H1 (cell line): ENCODE measurements around the gene LYRM4. TPM values are rescaled to one million over a fixed set of nuclear protein-coding genes. Genes with fewer than 3 reads are reported as not detected.

ENCODE experiments used
- CTCF ChIA-PET: fragments of 300-600 bp; sonication (Branson Sonifier 250); formaldehyde crosslinking; loops from one replicate; lab custom pipeline; 2021; ENCODE audit not compliant: partially characterized antibody; lab: Charles Lee
- POLR2A ChIA-PET: fragments of 300-600 bp; sonication (Branson Sonifier 250); formaldehyde crosslinking; loops from one replicate; lab custom pipeline; 2021; ENCODE audit warnings: inconsistent platforms; ENCODE audit not compliant: partially characterized antibody; lab: Charles Lee
- DNase-seq, 2 experiments: peaks; one replicate each; pipeline versions ENCODE4 v3.0.0 to v3.0.0-alpha.2; 2010 to 2022; ENCODE audit warnings: low spot score in 2 of 2, low read depth in 1 of 2, mixed read lengths in 1 of 2
- FAIRE-seq: peaks from 2 replicates; lab custom pipeline; 2011; peaks lifted over from hg19 to GRCh38; lab: Jason Lieb, UNC
- H2AFZ ChIP-seq: 2 replicates; pipeline ENCODE4 v1.8.1; 2012; ENCODE audit warnings: low read length, inconsistent platforms
- H2AK5ac ChIP-seq: 2 replicates; pipeline ENCODE4 v1.6.1; 2013; ENCODE audit warnings: low read depth, low read length
- H2BK120ac ChIP-seq: replicated peaks from 2 replicates; pipeline ENCODE3; 2013; ENCODE audit warnings: low read depth, low read length, inconsistent platforms
- H2BK12ac ChIP-seq: 2 replicates; pipeline ENCODE4 v1.6.1; 2013; ENCODE audit warnings: low read depth, low read length
- H2BK15ac ChIP-seq: 2 replicates; pipeline ENCODE4 v1.6.1; 2013; ENCODE audit warnings: low read length
- H2BK20ac ChIP-seq: 2 replicates; pipeline ENCODE4 v1.6.1; 2013; ENCODE audit warnings: low read length
- H2BK5ac ChIP-seq: 2 replicates; pipeline ENCODE4 v1.6.1; 2013; ENCODE audit warnings: low read depth, low read length
- H3K14ac ChIP-seq: 2 replicates; pipeline ENCODE4 v1.6.1; 2013; ENCODE audit warnings: inconsistent platforms; ENCODE audit not compliant: insufficient read length
- H3K18ac ChIP-seq: 2 replicates; pipeline ENCODE4 v1.6.1; 2013; ENCODE audit warnings: low read length; ENCODE audit errors: extremely low read depth
- H3K23ac ChIP-seq: 2 replicates; pipeline ENCODE4 v1.6.1; 2013; ENCODE audit warnings: inconsistent platforms; ENCODE audit not compliant: insufficient read length
- H3K23me2 ChIP-seq: 2 replicates; pipeline ENCODE4 v1.6.1; 2013; ENCODE audit warnings: low read depth, low read length
- H3K27ac ChIP-seq: 2 replicates; pipeline ENCODE4 v1.6.1; 2011; ENCODE audit warnings: low read depth, low read length, inconsistent platforms
- H3K27me3 ChIP-seq, 4 experiments: replicated peaks in 1 of 4; 1 replicate in 1 of 4; 2 replicates in 3 of 4; pipeline versions ENCODE4 v1.6.1 to v1.8.1; 2011 to 2013; ENCODE audit warnings: low read length in 3 of 4, mild to moderate bottlenecking in 3 of 4, inconsistent platforms in 2 of 4, mixed read lengths in 2 of 4, moderate library complexity in 1 of 4; ENCODE audit not compliant: control insufficient read depth in 3 of 4, insufficient read depth in 3 of 4; ENCODE audit errors: extremely low read depth in 1 of 4
- H3K36me3 ChIP-seq, 4 experiments: 2 replicates each; pipeline versions ENCODE4 v1.6.1 to v1.8.1; 2011 to 2013; ENCODE audit warnings: mild to moderate bottlenecking in 4 of 4, low read length in 3 of 4, moderate library complexity in 2 of 4, control low read depth in 1 of 4, inconsistent platforms in 1 of 4; ENCODE audit not compliant: insufficient read depth in 4 of 4, control insufficient read depth in 2 of 4
- H3K4ac ChIP-seq: replicated peaks from 2 replicates; pipeline ENCODE3; 2013; ENCODE audit warnings: low read length, low read depth, mixed read lengths, inconsistent platforms; ENCODE audit not compliant: insufficient read length
- H3K4me1 ChIP-seq, 4 experiments: replicated peaks in 1 of 4; 1 replicate in 1 of 4; 2 replicates in 3 of 4; pipeline versions ENCODE4 v1.6.1 to v1.8.1; 2011 to 2013; ENCODE audit warnings: low read length in 3 of 4, inconsistent platforms in 2 of 4, mixed read lengths in 1 of 4; ENCODE audit not compliant: insufficient read depth in 4 of 4, control insufficient read depth in 3 of 4
- H3K4me2 ChIP-seq, 2 experiments: 2 replicates each; pipeline versions ENCODE4 v1.6.1 to v1.8.1; 2011 to 2013; ENCODE audit warnings: low read depth in 2 of 2, low read length in 2 of 2, control low read depth in 1 of 2, inconsistent platforms in 1 of 2, mild to moderate bottlenecking in 1 of 2; ENCODE audit not compliant: insufficient read depth in 1 of 2
- H3K4me3 ChIP-seq, 4 experiments: fragments of 200-600, 300-600 bp in 1 of 4; sonication (generic), shearing (Covaris generic), sonication (Bioruptor Twin) in 1 of 4; 2 replicates each; pipeline versions ENCODE4 v1.5.1 to v1.8.1; 2011 to 2016; ENCODE audit warnings: low read length in 4 of 4, low read depth in 3 of 4, control low read depth in 2 of 4, inconsistent platforms in 2 of 4, mild to moderate bottlenecking in 2 of 4, mixed read lengths in 1 of 4, moderate library complexity in 1 of 4; ENCODE audit not compliant: insufficient read depth in 2 of 4; ENCODE audit errors: extremely low read depth in 1 of 4
- H3K56ac ChIP-seq: replicated peaks from 2 replicates; pipeline ENCODE3; 2013; ENCODE audit warnings: low read depth, mild to moderate bottlenecking, mixed read lengths, low read length, inconsistent platforms; ENCODE audit not compliant: insufficient read length
- H3K79me1 ChIP-seq: 2 replicates; pipeline ENCODE4 v1.6.1; 2013; ENCODE audit warnings: low read depth, low read length, control low read depth
- H3K79me2 ChIP-seq, 2 experiments: 2 replicates each; pipeline versions ENCODE4 v1.6.1 to v1.8.1; 2012 to 2013; ENCODE audit warnings: low read length in 2 of 2, mild to moderate bottlenecking in 2 of 2, inconsistent platforms in 1 of 2; ENCODE audit not compliant: insufficient read depth in 2 of 2, control insufficient read depth in 1 of 2
- H3K9ac ChIP-seq, 4 experiments: replicated peaks in 1 of 4; 1 replicate in 1 of 4; 2 replicates in 3 of 4; pipeline versions ENCODE4 v1.6.1 to v1.8.1; 2011 to 2013; ENCODE audit warnings: low read depth in 3 of 4, low read length in 3 of 4, control low read depth in 2 of 4, mild to moderate bottlenecking in 2 of 4, moderate library complexity in 2 of 4, inconsistent platforms in 1 of 4; ENCODE audit errors: extremely low read depth in 1 of 4
- H3K9me3 ChIP-seq, 2 experiments: 2 replicates each; pipeline versions ENCODE4 v1.6.1 to v1.8.1; 2012 to 2013; ENCODE audit warnings: mild to moderate bottlenecking in 2 of 2, moderate library complexity in 2 of 2, control low read depth in 1 of 2, inconsistent platforms in 1 of 2, low read depth in 1 of 2, low read length in 1 of 2, mixed read lengths in 1 of 2; ENCODE audit not compliant: insufficient read depth in 2 of 2
- H4K20me1 ChIP-seq, 2 experiments: replicated peaks in 1 of 2; 2 replicates each; pipeline versions ENCODE3 to v1.8.1; 2011 to 2013; ENCODE audit warnings: inconsistent platforms in 2 of 2, low read length in 2 of 2, mild to moderate bottlenecking in 1 of 2; ENCODE audit not compliant: insufficient read depth in 2 of 2, control insufficient read depth in 1 of 2
- H4K5ac ChIP-seq: 2 replicates; pipeline ENCODE4 v1.6.1; 2013; ENCODE audit warnings: low read length, low read depth, mixed read lengths, inconsistent platforms; ENCODE audit not compliant: insufficient read length
- H4K8ac ChIP-seq: 2 replicates; pipeline ENCODE4 v1.8.0; 2013; ENCODE audit warnings: mild to moderate bottlenecking, moderate library complexity, low read length, inconsistent platforms; ENCODE audit not compliant: insufficient read depth; ENCODE audit errors: extremely low read depth
- H4K91ac ChIP-seq: replicated peaks from 2 replicates; pipeline ENCODE3; 2013; ENCODE audit warnings: low read length, mixed read lengths, inconsistent platforms; ENCODE audit not compliant: insufficient read length
- ATF3 ChIP-seq: IDR thresholded peaks from 2 replicates; pipeline ENCODE4 v1.6.1; 2011; ENCODE audit warnings: low read depth, mild to moderate bottlenecking, low read length; ENCODE audit not compliant: insufficient read depth
- POU5F1 ChIP-seq: IDR thresholded peaks from 2 replicates; pipeline ENCODE4 v1.6.1; 2011; ENCODE audit warnings: low read depth, mild to moderate bottlenecking, low read length, moderate library complexity
- TCF12 ChIP-seq: IDR thresholded peaks from 2 replicates; pipeline ENCODE4 v1.6.1; 2011; ENCODE audit warnings: low read depth, mild to moderate bottlenecking, low read length
- WGBS, 2 experiments: shearing (Covaris generic) in 1 of 2; methylation state at CpG; one replicate each; pipeline versions ENCODE4 v1.1.6 to v1.1.7; 2013 to 2015; ENCODE audit warnings: low lambda C conversion rate in 2 of 2, mixed read lengths in 2 of 2, inconsistent platforms in 1 of 2, low coverage in 1 of 2, missing lambda C conversion rate in 1 of 2; ENCODE audit not compliant: insufficient replicate concordance in 2 of 2, insufficient coverage in 1 of 2, insufficient read length in 1 of 2; ENCODE audit errors: extremely low coverage in 1 of 2, missing lambda C conversion rate in 1 of 2; 5-methylcytosine and 5-hydroxymethylcytosine counted together
- polyA plus RNA-seq, 7 experiments: library from polyadenylated mRNA; depleted of rRNA in 3 of 7; stranded (reverse) in 5 of 7; unstranded in 2 of 7; fragments of >200 nt in 5 of 7; fragments of 200-250 nt in 2 of 7; gene quantifications; 1 replicate in 5 of 7; 2 replicates in 1 of 7; 4 replicates in 1 of 7; pipeline versions ENCODE4 v1.2.1 to v1.2.3, GENCODE V29; 2011 to 2013; ENCODE audit warnings: missing spikeins in 2 of 7, mixed read lengths in 2 of 7
- total RNA-seq: library from RNA; stranded (reverse); fragmentation: NEBNext Ultra II Directional; extraction: Animal tissue kit (Norgen Biotek cat#: 25700); gene quantifications from 2 replicates; pipeline ENCODE4 v1.2.1, GENCODE V29; 2021

LYRM4 gene
- total and polyA plus RNA-seq, 2 of the 8 experiments (the other 6 are each of a cell fraction or from before 2014, with no cell fraction given): 56.6 to 62.8 TPM

- H3K27me3 ChIP-seq: no peaks in the 10 kb centered on the region
- H3K79me2 ChIP-seq: no peaks in the 10 kb centered on the region
- H2AFZ ChIP-seq: no peak overlapping the region
- H3K27ac ChIP-seq: no peak overlapping the region
- H3K4me1 ChIP-seq: no peaks in the 10 kb centered on the region; a peak in 1 of 7 replicates
- CTCF ChIA-PET: interaction anchor here (0.9 to 1.4 kb wide), 2 partner anchors 14 to 65 kb away, joined by 3 read pairs; no protein-coding TSS in a partner anchor
- H2AK5ac ChIP-seq: no peak overlapping the region
- FAIRE-seq (no peak), DNase-seq (no peak)
- H3K14ac ChIP-seq: no peak overlapping the region
- no peak overlapping the region for H3K56ac ChIP-seq
- no peak overlapping the region for H2BK5ac ChIP-seq
- no peak overlapping the region for H3K9ac ChIP-seq
- H4K20me1 ChIP-seq: peaks cover 2 to 14% of the 10 kb centered on the region in 2 experiments
- POLR2A ChIA-PET: no interaction called here
- H2BK15ac ChIP-seq: no peak overlapping the region
- H3K4me2 ChIP-seq: no peak overlapping the region
- H3K23me2 ChIP-seq: no peaks in the 10 kb centered on the region; the same call in 1 of the 2 replicates
- no peak overlapping the region for H4K91ac ChIP-seq
- H3K9me3 ChIP-seq: no peaks in the 10 kb centered on the region
- H3K36me3 ChIP-seq: no peaks in the 10 kb centered on the region
- WGBS, 2 experiments: 94% methylated on average over 18 of the region's 18 CpGs; no CpG with 5 or more reads in 1 of the 2 experiments
- H3K23ac ChIP-seq: no peak overlapping the region
- no peak overlapping the region for H2BK20ac ChIP-seq
- H2BK120ac ChIP-seq: no peak overlapping the region
- no peak overlapping the region for H3K18ac ChIP-seq
- H3K4ac ChIP-seq: no peak overlapping the region
- no peak overlapping the region for H3K4me3 ChIP-seq
- H4K5ac ChIP-seq: no peak overlapping the region
- no peaks in the 10 kb centered on the region; the same call in 1 of the 2 replicates for H3K79me1 ChIP-seq
- no peak overlapping the region for H2BK12ac ChIP-seq
- H4K8ac ChIP-seq: 0 out of 2 replicates have a peak overlapping the region, but pooled peaks have one; percentile 17
- TF ChIP-seq ATF3 (no peak), POU5F1 (no peak), TCF12 (no peak)
These were observed 138.1 kb downstream of the LYRM4 start for GRCh38 chr6:5122504-5123112.
